Skeletal muscle cell (primary cell): Measurements from ENCODE around the gene PXMP2.
"Not testable (repeated sequence)": the region's sequence is repeated elsewhere in the genome, so short reads cannot be mapped to it uniquely, and the experiment has no call there.

Source experiments
- DNase-seq: peaks from one replicate; pipeline ENCODE4 v3.0.0-alpha.2; 2010; ENCODE audit warnings: low read depth
- H3K4me3 ChIP-seq: 2 replicates; pipeline ENCODE4 v1.5.1; 2011; ENCODE audit warnings: low read depth, mild to moderate bottlenecking, control low read depth, low read length, moderate library complexity

Gene PXMP2

DNA sequence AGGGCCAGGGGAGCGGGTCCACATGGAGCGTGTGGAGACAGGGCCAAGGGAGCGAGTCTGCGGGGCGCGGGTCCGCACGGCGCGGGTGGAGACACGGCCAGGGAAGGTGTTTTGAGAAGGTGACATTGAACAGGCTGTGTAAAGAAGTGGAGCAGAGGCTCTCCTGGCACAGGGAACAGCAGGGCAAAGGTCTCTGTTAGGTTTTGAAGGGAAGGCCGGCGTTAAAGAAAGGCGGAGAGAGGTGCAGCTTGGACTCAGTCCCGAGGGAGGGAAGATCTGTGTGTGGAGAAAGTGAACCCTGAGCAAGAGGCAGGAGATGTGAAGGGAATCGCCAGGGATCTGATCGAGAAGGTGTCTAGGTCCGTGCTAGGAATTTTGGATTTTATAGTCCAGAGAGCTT lies 1.8 kb downstream of the PXMP2 start:
- peak overlapping the region; percentile 35 for H3K4me3 ChIP-seq

DNA sequence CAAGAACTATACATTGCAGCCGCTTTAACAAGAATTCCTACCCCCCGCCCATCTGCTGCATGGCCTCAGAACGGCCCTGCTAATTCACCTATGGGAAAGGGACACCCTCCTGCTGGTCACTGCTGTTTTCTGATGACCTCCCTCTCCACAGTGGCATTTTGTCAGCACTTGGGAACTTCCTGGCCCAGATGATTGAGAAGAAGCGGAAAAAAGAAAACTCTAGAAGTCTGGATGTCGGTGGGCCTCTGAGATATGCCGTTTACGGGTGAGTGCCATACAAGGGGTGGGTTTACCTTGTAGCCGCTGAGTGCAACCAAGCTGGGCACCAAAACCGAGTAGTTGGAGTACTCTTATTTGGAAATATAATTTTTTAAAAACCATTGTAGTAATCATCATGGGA lies 2.7 kb downstream of the PXMP2 start:
- DNase-seq, result no peak
- H3K4me3 ChIP-seq, result no peak overlapping the region

More for the DNA sequence above, 1.8 kb downstream of the PXMP2 start:
- DNase-seq, result no peak

DNA sequence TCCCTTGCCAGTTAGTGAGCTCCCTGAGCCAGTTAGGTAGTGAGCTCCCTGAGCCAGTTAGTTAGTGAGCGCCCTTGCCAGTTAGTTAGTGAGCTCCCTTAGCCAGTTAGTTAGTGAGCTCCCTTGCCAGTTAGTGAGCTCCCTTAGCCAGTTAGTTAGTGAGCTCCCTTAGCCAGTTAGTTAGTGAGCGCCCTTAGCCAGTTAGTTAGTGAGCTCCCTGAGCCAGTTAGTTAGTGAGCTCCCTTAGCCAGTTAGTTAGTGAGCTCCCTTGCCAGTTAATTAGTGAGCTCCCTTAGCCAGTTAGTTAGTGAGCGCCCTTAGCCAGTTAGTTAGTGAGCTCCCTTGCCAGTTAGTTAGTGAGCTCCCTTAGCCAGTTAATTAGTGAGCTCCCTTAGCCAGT lies 4.6 kb downstream of the PXMP2 start:
- not testable (repeated sequence) for DNase-seq, H3K4me3 ChIP-seq

DNA sequence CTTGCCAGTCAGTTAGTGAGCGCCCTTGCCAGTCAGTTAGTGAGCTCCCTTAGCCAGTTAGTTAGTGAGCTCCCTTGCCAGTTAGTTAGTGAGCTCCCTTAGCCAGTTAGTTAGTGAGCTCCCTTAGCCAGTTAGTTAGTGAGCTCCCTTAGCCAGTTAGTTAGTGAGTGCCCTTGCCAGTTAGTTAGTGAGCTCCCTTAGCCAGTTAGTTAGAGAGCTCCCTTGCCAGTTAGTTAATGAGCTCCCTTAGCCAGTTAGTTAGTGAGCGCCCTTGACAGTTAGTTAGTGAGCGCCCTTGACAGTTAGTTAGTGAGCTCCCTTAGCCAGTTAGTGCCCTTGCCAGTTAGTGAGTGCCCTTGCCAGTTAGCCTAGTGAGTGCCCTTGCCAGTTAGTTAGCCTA lies 7.5 kb downstream of the PXMP2 start:
- DNase-seq, H3K4me3 ChIP-seq: not testable (repeated sequence)

DNA sequence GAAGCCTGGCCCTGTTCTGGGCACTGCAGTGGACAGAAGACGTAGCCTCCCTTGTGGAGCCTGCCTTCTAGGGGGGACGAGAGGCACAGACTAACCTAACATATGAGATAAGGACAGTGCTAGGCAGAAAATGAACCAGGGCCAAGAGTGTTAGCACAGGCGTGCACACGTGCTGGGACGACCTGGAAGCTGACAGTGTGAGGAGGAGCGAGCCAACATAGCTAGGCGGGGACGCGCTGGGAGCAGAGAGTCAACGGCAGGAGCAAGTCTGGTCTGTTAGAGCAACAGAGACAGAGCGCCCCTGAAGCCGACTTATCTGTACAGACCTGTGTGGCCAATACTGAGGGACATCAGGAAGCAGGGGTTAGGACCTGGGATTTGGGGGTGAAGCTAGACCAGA lies 8.0 kb downstream of the PXMP2 start:
- DNase-seq, result no peak
- H3K4me3 ChIP-seq, result no peak overlapping the region

DNA sequence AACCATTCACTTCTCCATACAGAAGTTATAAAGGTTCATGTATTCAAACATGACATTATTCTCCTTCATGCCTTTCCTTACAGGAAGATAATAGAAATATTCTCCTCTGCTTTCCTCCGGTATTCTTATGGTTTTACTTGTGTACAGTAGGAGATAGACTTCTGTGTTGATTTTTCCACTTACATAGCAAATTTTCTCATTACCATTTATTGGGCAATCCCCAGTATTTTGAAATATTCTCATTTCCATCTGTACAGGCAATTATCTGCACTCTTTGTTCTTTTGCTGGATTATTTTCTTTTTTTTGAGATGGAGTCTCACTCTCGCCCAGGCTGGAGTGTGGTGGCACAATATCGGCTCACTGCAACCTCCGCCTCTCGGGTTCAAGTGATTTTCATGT lies 11.0 kb downstream of the PXMP2 start:
- DNase-seq, result no peak

DNA sequence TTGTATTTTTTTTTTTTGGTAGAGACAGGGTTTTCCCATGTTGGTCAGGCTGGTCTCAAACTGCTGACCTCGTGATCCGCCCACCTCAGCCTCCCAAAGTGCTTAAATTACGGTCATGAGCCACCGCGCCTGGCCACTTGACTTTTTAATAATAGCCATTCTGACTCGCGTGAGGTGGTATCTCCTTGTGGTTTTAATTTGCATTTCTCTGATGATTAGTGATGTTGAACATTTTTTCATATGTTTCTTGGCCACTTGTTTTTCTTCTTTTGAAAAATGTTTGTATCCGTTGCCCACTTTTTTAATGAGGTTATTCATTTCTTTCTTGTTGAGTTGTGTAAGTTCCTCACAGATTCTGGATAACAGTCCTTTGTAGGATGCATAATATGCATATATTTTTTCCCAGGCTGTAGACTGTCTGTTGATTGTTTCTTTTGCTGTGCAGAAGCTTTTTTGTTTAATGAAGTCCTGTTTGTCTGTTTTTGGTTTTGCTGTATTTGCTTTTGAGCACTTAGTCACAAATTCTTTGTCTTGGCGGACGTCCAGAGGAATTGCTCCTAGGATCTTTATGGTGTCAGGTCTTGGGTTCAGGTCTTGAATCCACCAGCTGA lies 12.9 kb downstream of the PXMP2 start:
- DNase-seq, result no peak
- H3K4me3 ChIP-seq, result no peak overlapping the region

More for the DNA sequence above, 11.0 kb downstream of the PXMP2 start:
- H3K4me3 ChIP-seq, result no peak overlapping the region

DNA sequence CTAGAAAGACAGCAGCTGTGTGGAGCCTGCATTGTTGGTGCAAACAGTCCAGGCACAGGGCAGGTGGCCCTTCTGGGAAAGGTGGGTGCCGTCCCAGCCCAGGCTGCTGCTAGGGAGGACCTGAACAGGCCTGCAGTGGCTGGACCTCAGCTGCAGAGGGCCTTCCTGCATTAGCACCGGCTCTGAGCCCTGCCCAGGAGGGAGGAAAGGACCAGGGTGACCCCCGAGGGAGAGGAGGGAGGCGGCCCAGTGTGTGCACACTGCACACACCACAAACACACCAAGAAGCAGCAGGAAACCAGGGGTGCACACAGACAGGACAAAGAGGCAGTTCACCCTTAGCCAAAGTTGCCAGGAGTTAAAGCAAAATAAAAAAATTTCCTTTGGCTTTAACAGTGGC lies 15.3 kb downstream of the PXMP2 start:
- H3K4me3 ChIP-seq, result no peak overlapping the region
- no peak for DNase-seq

DNA sequence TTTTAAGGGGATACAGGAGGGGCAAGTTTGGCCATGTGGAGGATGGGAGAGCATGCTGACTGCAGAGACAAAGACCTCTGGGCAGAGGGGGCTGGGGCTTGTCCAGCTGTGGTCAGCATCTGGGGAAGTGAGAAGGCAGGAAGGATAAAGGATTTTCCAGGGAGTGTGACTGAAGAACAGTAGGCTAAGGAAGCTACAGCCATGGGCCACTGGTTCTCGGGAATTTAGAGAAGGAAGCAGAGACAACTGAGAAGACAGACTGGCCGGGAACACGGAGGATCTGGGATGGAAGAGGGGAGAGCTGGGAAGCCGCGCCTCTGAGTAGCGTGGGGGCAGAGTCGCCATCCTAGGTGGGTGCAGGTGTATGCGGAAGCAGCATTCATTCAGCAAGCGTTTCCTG lies 16.3 kb downstream of the PXMP2 start:
- DNase-seq, result no peak
- H3K4me3 ChIP-seq, result no peak overlapping the region

DNA sequence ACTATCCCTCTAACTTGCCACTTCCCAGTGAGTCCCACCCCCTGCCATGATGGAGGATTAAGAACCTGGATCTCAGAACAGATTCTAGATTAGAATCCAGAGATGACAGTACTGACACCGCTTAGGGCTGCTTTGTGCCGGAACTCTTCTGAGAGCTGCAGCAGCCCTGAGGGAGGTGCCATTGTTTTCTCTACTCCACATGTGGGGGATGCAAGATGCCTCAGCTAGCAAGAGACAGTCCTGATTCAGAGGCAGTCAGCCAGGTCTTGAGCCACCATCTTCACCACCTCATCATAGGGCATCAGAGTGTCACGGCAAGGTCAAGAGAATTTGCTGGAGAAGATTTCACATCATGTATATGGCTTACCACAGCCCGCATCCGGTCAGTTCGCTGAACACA lies 19.9 kb downstream of the PXMP2 start:
- DNase-seq, result no peak
- no peak overlapping the region for H3K4me3 ChIP-seq

DNA sequence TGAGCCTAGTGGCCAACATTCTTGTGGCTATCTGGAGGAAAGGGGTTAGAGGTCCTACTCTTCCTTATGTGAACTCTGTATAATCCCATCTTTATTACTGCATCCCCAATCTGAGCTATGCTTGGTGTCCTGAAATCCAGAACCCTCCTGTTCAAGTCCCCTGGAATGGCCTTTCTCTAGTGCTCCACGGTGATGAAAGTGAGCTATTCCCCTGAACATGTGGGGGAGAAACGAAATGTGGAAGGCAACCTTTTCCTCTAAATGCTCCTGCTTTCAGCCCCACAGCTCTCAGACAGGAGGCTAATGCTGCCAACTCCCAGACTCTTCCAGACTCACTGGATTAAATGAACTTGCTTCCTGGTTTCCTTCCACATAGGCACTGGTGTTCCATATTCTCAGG lies 20.8 kb downstream of the PXMP2 start:
- H3K4me3 ChIP-seq, result no peak overlapping the region
- DNase-seq, result no peak

DNA sequence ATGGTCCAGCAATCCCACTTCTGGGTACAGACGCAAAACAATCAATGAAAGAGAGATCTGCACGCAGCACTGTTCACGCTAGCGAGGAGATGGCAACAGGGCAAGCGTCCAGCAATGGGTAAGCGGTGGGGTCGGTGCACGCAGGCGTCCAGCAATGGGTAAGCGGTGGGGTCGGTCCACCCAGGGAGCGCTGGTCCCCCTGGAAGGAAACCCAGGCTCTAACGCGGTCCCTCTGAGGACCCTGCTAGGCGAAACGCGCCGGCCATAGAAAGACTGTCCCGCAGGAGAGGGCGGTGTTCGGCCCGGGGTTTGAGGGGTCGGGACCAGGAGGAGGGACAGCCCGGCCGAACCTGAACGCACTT lies 22.6 kb downstream of the PXMP2 start:
- H3K4me3 ChIP-seq, result peak overlapping the region; percentile 65
- DNase-seq, result no peak

DNA sequence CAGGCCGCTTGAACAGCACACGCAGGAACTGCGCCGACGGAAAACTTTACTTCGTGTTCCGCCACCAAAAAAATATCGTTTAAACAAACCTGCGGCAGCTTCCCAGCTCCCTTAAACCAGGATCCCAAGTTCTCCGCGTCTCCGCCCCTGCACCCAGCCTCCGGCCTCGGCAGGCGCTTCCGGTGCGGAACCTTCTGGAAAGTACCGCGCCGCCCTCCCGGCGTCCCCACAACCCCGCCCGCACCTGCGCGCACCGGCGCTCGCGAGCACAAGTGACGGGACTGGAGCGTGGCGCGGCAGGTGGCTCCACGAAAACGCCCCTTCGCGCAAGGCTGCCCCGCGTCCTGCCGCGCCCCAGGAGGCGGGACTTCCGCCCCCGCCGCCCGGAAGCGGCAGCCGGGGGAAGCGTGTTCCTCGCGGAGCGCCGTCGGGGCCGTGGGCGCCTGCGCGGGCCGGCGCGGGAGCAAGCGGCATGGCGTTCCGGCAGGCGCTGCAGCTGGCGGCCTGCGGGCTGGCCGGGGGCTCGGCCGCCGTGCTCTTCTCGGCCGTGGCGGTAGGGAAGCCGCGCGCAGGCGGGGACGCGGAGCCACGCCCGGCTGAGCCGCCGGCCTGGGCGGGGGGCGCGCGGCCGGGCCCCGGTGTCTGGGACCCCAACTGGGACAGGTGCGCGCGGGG lies 23.2 kb downstream of the PXMP2 start, which contains the start of gene PGAM5:
TSS of gene PGAM5 (plus strand) at position 438 of the 675 bp plus-strand sequence. CDS start at position 473, 35 bp downstream.
- peak within 1 kb of the TSS; percentile 65 for H3K4me3 ChIP-seq
- peak; percentile 35 for DNase-seq

DNA sequence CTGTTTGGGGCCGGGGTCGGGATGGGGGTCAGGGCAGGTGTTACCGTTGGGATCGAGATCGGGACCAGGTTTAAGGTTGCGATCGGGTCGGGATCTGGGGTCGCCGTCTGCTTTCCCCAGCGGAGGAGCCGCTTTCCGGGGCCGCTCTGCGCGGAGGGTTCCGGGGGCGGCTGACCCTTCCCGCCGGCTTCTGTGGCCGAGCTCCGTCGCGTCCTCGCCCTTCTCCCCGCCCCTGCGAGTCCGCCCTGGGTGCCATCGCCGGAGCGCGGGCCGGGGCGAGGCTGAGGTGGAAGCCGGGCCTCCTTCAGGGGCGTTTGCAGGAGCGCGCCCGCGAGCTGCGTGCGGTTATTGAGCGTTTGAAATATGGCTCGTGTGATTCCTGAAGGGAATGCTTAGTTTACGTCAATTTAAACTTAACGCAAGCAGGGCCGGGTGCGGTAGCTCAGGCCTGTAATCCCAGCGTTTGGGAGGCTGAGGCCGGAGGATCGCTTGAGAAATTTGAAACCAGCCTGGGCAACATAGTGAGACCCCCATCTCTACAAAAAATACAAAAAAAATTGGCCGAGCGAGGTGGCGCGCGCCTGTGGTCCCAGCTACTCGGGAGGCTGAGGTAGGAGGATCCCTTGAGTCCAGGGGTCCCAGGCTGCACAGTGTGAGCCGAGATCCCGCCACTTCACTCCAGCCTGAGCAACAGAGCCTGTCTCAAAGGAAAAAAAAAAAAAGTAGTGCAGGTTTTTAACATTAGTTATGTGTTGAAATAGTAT lies 23.9 kb downstream of the PXMP2 start:
- no peak for DNase-seq
- peak overlapping the region; percentile 65 for H3K4me3 ChIP-seq

DNA sequence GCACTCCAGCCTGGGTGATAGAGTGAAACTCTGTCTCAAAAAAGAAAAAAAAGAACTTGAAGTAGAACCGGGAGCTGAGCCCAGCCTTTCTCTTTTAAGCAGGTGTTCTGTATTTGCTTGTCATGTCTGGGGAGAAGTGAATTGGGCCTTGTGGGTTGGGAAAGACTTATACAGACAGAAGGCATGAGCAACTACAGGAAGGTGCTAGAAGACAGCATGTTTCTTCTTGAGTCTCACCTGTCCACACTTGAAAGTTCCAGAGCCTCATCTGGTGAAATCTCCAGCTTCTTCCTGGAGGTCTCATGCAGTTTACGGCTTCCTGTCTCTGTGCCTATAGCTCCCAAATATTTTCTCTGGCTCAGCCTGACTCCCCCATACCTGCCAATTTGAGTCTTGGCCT lies 25.7 kb downstream of the PXMP2 start:
- no peak overlapping the region for H3K4me3 ChIP-seq
- no peak for DNase-seq

DNA sequence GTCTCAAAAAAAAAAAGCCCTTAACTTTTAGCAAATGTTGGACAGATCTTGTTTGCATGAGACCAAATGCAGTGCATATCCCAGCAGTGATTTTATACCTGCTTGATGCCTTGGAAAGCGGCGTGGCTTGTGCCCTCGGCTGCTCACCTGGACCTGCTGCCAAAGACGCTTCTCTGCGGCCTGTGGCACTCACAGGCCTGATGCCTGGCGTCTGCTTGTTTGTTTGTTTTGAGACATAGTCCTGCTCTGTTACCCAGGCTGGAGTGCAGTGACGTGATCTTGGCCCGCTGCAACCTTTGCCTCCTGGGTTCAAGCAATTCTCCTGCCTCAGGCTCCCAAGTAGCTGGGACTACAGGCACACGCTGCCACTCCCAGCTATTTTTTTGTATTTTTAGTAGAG lies 28.5 kb downstream of the PXMP2 start:
- DNase-seq, result no peak
- H3K4me3 ChIP-seq, result no peak overlapping the region

DNA sequence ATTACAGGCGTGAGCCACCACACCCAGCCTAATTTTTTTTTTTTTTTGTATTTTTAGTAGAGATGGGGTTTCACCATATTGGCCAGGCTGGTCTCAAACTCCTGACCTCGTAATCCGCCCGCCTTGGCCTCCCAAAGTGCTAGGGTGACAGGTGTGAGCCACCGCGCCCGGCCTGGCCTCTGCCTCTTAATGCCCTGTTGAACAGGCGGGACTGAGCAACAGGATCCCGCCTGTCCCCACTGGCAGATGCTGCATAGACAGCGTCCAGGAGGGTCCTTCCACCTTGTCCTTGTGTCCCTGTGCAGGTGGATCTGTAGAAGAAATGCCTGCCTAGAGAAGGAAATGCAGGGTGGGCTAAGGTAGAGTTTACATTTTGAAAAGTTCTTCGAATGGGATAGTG lies 29.0 kb downstream of the PXMP2 start:
- no peak for DNase-seq

DNA sequence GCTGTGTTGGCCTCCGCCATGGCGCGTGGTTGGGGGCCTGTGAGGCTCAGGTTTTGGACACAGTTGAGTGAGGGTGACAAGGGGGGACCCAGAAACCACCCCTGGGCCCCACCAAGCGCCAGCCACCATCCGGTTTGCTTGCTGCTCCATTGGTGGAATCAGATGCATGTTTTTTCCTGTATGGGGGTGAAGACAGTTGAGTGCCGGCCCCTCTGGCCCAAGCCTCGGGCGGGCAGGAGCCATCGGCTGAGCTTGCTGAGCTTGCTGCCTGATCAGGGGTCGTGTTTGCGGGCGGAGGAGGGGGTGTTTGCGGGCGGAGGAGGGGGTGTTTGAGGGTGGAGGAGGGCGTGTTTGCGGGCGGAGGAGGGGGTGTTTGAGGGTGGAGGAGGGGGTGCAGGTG lies 29.6 kb downstream of the PXMP2 start:
- H3K4me3 ChIP-seq, result no peak overlapping the region
- DNase-seq, result no peak

More for the DNA sequence above, 29.0 kb downstream of the PXMP2 start:
- no peak overlapping the region for H3K4me3 ChIP-seq

DNA sequence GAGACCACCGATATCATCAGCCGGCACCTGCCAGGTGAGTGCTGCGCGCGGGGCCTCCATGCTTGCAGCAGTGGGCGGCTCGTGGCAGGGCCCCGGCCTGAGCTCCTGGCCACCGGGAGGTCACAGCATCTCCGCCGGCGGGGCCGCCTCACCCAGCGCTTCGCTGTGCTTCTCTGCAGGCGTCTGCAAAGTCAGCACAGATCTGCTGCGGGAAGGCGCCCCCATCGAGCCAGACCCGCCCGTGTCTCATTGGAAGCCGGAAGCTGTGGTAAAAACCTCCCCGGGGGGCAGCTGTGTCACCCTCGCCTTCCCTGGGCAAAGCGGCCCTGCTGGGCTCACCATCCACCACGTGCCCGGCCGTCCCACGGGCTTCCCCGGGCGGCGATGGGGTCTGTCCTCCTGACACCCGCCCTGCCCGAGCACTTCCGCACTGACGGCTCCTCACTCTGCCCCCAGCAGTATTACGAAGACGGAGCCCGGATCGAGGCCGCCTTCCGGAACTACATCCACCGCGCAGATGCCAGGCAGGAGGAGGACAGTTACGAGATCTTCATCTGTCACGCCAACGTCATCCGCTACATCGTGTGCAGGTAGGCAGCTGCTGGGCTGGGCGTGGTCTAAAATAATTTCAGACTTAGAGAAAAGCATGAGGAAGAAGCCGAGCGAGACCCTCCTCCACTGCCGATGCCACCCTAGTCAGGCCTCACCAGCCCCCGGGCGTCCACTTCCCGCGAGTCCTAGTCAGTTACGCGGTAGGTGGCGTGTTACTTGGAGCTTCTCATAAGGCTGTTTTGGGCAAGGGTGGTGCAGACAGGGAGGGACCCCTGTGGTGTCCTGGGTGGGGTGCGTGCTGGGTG lies 30.4 kb downstream of the PXMP2 start:
- DNase-seq, result no peak
- no peak overlapping the region for H3K4me3 ChIP-seq

DNA sequence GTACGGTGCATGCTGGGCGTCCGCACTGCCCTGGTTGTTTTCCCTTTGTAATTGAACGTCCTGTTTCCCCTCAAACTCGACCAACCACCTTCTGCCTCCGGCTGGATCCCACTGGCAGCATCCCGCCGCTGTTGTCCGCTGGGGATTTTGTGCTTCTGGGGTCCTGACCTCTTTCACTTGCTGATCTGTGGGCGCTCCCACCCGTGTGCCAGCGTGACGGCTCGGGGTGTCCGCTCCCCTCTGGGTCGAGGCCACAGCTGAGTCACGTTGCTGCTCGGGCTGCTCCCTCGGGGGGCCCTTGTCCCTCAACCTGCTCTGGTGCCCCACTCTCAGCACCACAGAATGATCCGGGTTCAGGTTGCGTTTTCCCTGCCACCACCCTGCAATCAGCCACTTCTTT lies 31.3 kb downstream of the PXMP2 start:
- DNase-seq, result no peak
- no peak overlapping the region for H3K4me3 ChIP-seq
